ENCODE results near the gene CHST5. TPM values are rescaled to one million over a fixed set of nuclear protein-coding genes. Genes with fewer than 3 reads are reported as not detected.

The CHST5 gene
- total and polyA plus RNA-seq, 7 donors: 0.41 to 18.3 (median 15.0) TPM; not detected in 3

DNA sequence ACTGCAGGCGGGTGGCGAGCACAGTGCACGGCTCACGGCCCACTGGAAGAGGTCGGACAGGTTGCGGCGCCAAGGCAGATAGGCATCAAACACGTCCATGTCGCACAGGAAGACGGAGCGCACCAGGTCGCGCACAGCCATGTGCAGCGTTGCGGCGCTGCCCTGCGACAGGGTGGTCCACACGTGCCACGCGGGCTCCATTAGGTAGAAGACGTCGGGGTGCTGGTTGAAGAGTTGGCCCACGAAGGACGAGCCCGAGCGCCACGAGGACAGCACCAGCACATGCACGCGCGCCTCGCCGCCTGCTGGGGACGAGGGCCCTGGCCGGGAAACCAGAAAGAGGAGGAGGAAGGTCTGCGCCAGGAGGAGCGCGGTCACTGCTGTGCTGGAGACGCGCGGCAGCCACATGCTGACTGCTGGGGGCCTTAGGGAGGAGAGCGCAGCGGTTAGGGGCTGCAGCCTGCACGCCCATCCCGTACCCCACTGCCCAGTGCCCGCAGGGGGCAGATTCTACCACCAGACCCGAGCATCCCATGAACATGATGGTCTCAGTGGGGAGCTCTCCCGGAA, 56.4 kb downstream of the CHST5 start:
- Histone ChIP-seq H3K4me3 (no peak overlapping the region), H3K27ac (no peak overlapping the region), H3K9me3 (no peaks in the 10 kb centered on the region), H3K4me1 (no peaks in the 10 kb centered on the region), H3K36me3 (no peaks in the 10 kb centered on the region), H3K27me3 (no peaks in the 10 kb centered on the region)
- TF ChIP-seq POLR2AphosphoS5 (IDR thresholded peaks at IDR 0.05) (no peak), EP300 (IDR thresholded peaks at IDR 0.05) (no peak), POLR2A (IDR thresholded peaks at IDR 0.05) (no peak)
- TF ChIP-seq, protein P1, sequence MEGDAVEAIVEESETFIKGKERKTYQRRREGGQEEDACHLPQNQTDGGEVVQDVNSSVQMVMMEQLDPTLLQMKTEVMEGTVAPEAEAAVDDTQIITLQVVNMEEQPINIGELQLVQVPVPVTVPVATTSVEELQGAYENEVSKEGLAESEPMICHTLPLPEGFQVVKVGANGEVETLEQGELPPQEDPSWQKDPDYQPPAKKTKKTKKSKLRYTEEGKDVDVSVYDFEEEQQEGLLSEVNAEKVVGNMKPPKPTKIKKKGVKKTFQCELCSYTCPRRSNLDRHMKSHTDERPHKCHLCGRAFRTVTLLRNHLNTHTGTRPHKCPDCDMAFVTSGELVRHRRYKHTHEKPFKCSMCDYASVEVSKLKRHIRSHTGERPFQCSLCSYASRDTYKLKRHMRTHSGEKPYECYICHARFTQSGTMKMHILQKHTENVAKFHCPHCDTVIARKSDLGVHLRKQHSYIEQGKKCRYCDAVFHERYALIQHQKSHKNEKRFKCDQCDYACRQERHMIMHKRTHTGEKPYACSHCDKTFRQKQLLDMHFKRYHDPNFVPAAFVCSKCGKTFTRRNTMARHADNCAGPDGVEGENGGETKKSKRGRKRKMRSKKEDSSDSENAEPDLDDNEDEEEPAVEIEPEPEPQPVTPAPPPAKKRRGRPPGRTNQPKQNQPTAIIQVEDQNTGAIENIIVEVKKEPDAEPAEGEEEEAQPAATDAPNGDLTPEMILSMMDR (IDR thresholded peaks at IDR 0.05): no peak
- 97% methylated on average over 47 of the region's 47 CpGs for WGBS, 2 donors
- no peak for DNase-seq
- intact Hi-C loops (cut with DNase I): no loop called here

Other genes with a start within 250 kb of the CHST5 start
- 10 to 100 TPM; 42.1 to 61.1 (median 48.2) TPM for gene CFDP1, start 102.6 kb downstream of the CHST5 start, total RNA-seq
- 100 to 1,000 TPM; 102 to 382 (median 295) TPM for gene CFDP1, start 102.6 kb downstream of the CHST5 start, polyA plus RNA-seq
- 10 to 100 TPM; 12.7 to 18.2 (median 15.3) TPM for gene TMEM170A, start 71.4 kb downstream of the CHST5 start, total RNA-seq
- gene TMEM170A, start 71.4 kb downstream of the CHST5 start, polyA plus RNA-seq: 10 to 100 TPM; 13.2 to 24.5 (median 15.9) TPM
- gene CHST6, start 40.7 kb downstream of the CHST5 start, total RNA-seq: 1 to 10 TPM in 3 of 4 donors, under 1 TPM in 1; 0.49 to 2.5 (median 1.6) TPM
- 1 to 10 TPM in 1 of 3 donors, under 1 TPM in 2; under 0.01 to 2.2 (median 0.23) TPM for gene CHST6, start 40.7 kb downstream of the CHST5 start, polyA plus RNA-seq
- gene TMEM231, start 20.1 kb upstream of the CHST5 start, total RNA-seq: 1 to 10 TPM; 3.5 to 8.8 (median 5.9) TPM
- 1 to 10 TPM; 1.2 to 4.3 (median 1.6) TPM for gene TMEM231, start 20.1 kb upstream of the CHST5 start, polyA plus RNA-seq
- 100 to 1,000 TPM in 2 of 4 donors, 10 to 100 TPM in 2; 91.4 to 136 (median 108) TPM for gene GABARAPL2, start 30.3 kb upstream of the CHST5 start, total RNA-seq
- 100 to 1,000 TPM; 118 to 300 (median 258) TPM for gene GABARAPL2, start 30.3 kb upstream of the CHST5 start, polyA plus RNA-seq
- gene ADAT1, start 87.2 kb upstream of the CHST5 start, total RNA-seq: 10 to 100 TPM; 21.7 to 38.5 (median 28.8) TPM
- 10 to 100 TPM; 10.2 to 23.5 (median 14.8) TPM for gene ADAT1, start 87.2 kb upstream of the CHST5 start, polyA plus RNA-seq
- 100 to 1,000 TPM in 3 of 4 donors, 10 to 100 TPM in 1; 98.3 to 113 (median 111) TPM for gene KARS1, start 111.6 kb upstream of the CHST5 start, total RNA-seq
- gene KARS1, start 111.6 kb upstream of the CHST5 start, polyA plus RNA-seq: 100 to 1,000 TPM in 1 of 3 donors, 10 to 100 TPM in 2; 77.0 to 131 (median 77.5) TPM
- 10 to 100 TPM; 49.0 to 76.0 (median 65.5) TPM for gene TERF2IP, start 111.7 kb upstream of the CHST5 start, total RNA-seq
- gene TERF2IP, start 111.7 kb upstream of the CHST5 start, polyA plus RNA-seq: 10 to 100 TPM; 26.6 to 38.4 (median 33.6) TPM
- gene CPHXL2, start 140.9 kb upstream of the CHST5 start, total RNA-seq: not detected
- not detected for gene CPHXL2, start 140.9 kb upstream of the CHST5 start, polyA plus RNA-seq
- gene DUXB, start 165.4 kb upstream of the CHST5 start, total RNA-seq: not detected
- gene DUXB, start 165.4 kb upstream of the CHST5 start, polyA plus RNA-seq: not detected
- not detected for gene CPHXL, start 190.4 kb upstream of the CHST5 start, total RNA-seq
- not detected for gene CPHXL, start 190.4 kb upstream of the CHST5 start, polyA plus RNA-seq